KOPT-K1 (cell line): Measurements from ENCODE around the gene TRMT10B.
A peak's percentile ranks its signal among the peaks of the same experiment; 100 is the strongest.

Source experiments
- H3K27ac ChIP-seq: fragments of 200-600 bp; sonication (generic); 2 replicates; pipeline ENCODE4 v1.5.1; 2016; ENCODE audit warnings: antibody characterized with exemption, mild to moderate bottlenecking, low read depth, low read length; ENCODE audit not compliant: poor library complexity, severe bottlenecking
- H3K36me3 ChIP-seq: fragments of 200-600 bp; sonication (generic); 2 replicates; pipeline ENCODE4 v1.5.1; 2017; ENCODE audit warnings: antibody characterized with exemption, mild to moderate bottlenecking, low read length, moderate library complexity; ENCODE audit not compliant: insufficient read depth
- H3K9me3 ChIP-seq: fragments of 200-600 bp; sonication (generic); 2 replicates; pipeline ENCODE4 v1.5.1; 2017; ENCODE audit warnings: antibody characterized with exemption, low read length, mild to moderate bottlenecking; ENCODE audit not compliant: insufficient read depth, poor library complexity, severe bottlenecking

The TRMT10B gene

DNA sequence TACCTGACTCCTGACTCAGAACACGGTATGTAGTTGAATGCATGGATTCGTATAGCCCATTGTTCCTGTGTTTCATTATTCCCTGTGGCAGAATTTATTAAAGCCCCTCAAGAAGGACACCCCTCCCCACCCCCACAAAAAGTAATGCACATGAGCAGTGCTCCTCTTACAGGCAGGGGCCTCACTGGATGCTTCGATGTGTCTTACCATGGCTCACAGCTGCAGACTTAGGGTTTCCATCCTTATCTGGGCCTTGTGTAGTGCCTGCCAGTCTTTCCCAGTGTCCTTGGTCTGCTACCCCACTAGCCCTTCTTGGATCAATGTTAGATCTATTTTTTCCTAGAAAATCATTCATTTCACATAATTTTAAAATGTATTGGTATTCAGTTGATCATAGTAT is 16.4 kb downstream of the TRMT10B start:
- Histone ChIP-seq H3K36me3 (peaks cover 54% of the 10 kb centered on the region), H3K9me3 (no peaks in the 10 kb centered on the region), H3K27ac (no peak overlapping the region)

DNA sequence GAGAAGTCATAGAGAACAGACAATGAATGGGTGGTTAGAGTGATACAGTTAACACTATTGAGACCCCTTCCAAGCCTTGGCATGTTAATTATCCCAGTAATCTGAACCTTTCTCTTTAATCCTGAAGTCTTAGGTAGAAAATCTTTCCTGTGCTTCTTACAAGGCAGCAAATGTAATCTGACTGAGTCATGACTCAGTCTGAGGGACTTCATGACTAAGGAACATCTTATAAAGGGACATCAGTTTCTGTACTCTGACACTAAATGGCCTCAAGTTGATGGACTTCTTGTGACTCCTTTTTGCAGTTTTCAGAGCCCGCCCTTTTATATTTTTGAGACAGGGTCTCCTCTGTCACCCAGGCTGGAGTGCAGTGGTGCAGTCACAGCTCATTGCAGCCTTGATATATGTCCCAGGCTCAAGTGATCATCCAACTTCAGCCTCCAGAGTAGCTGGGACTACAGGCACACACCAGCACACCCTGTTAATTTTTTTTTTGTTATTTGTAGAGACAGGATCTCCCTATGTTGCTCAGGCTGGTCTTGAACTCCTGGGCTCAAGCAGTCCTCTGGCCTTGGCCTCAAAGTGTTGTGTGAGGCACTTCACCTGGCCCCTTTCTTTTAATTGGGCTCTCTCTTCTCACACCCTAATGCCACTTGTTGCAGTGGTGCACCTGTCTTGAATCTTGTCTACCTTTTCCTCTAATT is 21.8 kb downstream of the TRMT10B start:
- Histone ChIP-seq H3K36me3 (peaks cover 95% of the 10 kb centered on the region), H3K9me3 (no peaks in the 10 kb centered on the region), H3K27ac (no peak overlapping the region)

DNA sequence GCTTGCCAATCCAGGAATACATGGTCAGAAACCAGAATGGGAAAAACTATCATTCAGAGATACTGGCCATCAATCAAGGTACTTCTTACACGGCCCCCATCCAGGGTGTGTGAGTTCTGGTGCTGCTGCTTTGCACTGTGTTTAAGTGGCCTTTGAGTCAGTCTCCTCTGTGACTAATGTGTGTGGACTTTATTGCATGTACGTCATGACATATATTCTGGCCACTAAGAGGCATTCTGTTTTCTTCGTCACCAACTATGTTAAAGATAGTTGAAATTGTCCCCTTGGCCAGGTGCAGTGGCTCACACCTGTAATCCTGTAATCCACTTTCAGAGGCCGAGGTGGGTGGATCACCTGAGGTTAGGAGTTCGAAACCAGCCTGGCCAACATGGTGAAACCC is 22.7 kb downstream of the TRMT10B start:
- H3K36me3 ChIP-seq, result peaks cover 98% of the 10 kb centered on the region
- no peak overlapping the region for H3K27ac ChIP-seq
- H3K9me3 ChIP-seq, result no peaks in the 10 kb centered on the region

DNA sequence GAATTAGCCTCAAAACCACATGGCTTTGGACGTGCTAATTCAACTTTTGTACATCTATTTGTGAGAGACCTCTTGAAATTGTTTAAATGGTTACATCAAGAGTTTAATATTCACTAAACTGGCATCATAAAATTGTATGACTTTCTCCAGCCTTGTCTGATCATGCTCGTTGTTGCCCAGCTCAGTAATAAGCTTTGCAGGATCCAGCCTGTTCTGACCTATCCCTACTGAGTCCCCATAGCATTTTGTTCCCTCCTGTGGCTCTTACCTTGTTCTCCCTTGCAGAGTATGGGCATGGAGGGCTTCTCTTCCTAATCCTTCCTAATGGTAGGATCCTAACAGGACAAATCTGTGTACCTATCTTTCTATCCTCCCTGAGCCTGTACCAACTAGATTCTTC is 24.9 kb downstream of the TRMT10B start:
- no peaks in the 10 kb centered on the region for H3K9me3 ChIP-seq
- H3K27ac ChIP-seq, result no peak overlapping the region
- H3K36me3 ChIP-seq, result peaks cover 99% of the 10 kb centered on the region

DNA sequence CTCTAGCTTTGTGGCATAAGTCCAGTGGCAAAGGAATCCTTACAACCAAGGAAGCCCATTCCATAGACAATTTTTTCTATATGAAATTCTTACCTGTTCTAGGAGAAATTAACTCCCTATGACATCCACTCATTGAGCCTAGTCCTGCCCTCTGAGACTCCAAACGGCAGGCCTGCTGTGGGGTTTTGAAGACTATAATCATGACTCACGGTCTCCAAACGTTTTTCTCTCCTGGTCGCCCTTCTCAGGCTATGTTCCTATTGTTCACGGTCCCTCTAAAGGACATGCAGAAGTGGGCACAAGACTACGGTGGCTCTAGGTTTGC is 30.6 kb downstream of the TRMT10B start:
- Histone ChIP-seq H3K9me3 (no peaks in the 10 kb centered on the region), H3K36me3 (peaks cover 43% of the 10 kb centered on the region), H3K27ac (peak overlapping the region; percentile 75)

DNA sequence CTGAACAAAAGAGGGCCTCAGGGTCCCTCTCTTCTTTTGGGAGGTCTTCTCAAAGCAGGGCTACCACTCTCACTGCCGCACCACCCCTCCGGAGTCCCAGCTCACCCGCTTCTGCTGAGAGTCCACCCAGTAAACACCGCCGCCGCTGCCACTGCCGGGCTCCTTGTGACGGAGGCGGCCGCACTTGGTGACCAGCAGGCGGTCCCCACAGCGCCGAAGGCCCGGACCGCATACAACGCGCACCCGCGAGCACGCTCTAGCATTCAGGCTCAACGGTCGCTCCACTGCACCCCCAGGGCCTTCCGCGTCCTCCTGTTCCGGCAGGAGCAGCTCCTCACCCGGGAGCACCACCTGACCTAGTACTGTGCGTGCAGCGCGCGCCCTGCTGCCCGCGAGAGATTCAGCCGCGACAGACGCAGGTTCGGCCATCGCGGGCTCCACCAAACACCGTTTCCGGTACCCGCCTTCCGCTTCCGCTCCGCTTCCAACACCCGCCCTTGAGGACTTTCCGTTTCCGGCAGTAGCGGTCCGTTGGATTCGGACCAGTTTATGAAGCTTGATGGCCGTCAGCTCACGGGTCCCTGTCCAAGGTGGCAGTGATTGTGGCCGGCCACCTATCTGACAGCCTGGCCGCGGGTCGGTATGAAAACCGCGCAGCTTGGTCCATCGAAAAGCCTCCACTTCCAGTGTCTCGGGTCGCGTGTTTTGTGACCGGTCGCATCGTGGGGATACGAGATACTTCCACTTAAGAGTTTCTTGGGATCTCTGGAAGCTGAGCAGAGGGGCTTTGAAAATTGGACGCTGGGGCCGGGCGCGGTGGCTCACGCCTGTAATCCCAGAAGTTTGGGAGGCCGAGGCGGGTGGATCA is 31.2 kb downstream of the TRMT10B start, which contains the start of gene EXOSC3:
TSS of gene EXOSC3 (minus strand) at position 449 of the 868 bp plus-strand sequence. CDS start at position 429, 20 bp downstream.
- H3K27ac ChIP-seq, result peak within 1 kb of the TSS; percentile 75
- peaks cover 37% of the 10 kb centered on the region for H3K36me3 ChIP-seq
- no peaks in the 10 kb centered on the region for H3K9me3 ChIP-seq

DNA sequence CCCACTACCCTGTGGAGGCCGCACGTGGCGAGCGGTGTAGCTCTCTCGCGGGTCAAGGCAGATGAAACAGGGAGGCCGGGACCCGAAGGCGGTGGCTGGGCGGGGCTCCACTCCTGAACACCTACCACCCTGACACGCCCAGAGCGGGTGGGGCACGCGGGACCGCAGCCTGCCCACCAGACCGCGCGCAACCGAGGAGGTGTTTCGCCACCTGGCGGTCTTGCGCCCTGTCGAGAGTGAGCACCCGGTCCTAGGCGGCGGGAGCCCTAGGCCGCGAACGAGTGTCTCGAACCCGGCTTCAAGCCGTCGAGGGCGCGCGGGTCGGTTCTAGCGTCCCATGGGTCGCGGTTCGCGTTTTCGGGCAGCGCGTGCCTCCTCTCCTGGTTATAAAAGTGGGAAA is 33.5 kb downstream of the TRMT10B start:
- peaks cover 15% of the 10 kb centered on the region for H3K36me3 ChIP-seq
- no peak overlapping the region for H3K27ac ChIP-seq
- H3K9me3 ChIP-seq, result no peaks in the 10 kb centered on the region

DNA sequence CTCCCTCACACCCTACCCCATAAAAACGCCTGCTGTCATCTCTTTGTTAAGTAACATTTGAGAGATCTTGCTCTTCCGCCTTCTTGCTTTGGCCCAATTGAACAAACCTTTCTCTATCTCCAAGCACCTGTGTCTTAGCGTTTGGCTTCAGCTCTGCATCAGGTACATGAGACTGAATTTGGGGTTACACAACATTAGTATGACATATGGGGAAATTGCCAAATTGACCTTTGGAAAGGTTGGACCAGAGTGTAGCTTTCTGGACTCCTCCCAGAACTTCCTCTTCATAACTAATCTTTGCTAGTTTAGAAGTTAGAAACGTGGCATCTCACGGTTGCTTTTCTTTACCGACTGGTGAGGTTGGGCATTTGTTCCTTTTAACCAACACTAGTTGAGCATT is 34.7 kb downstream of the TRMT10B start:
- peaks cover 2% of the 10 kb centered on the region for H3K36me3 ChIP-seq
- no peak overlapping the region for H3K27ac ChIP-seq
- H3K9me3 ChIP-seq, result no peaks in the 10 kb centered on the region

DNA sequence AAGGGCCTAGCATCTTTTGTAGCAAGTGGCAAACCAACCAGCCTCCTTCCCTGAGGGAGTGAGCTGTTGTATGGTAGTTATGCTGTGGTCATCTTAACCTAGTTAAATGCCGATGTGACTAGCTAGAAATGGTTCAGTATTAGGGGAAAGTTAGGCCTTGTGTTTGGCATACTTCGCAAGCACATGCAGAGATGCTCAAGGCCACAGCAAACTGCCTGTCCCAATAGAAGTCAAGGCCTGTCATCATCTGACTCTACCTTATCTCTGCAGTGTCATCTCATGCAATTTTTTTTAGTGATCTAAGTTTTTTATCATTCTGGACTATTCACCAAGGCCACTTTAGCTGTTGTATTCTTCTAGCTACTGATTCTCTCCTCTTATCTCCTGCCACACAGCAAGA is 36.5 kb downstream of the TRMT10B start:
- H3K36me3 ChIP-seq, result no peaks in the 10 kb centered on the region
- H3K27ac ChIP-seq, result no peak overlapping the region
- no peaks in the 10 kb centered on the region for H3K9me3 ChIP-seq

DNA sequence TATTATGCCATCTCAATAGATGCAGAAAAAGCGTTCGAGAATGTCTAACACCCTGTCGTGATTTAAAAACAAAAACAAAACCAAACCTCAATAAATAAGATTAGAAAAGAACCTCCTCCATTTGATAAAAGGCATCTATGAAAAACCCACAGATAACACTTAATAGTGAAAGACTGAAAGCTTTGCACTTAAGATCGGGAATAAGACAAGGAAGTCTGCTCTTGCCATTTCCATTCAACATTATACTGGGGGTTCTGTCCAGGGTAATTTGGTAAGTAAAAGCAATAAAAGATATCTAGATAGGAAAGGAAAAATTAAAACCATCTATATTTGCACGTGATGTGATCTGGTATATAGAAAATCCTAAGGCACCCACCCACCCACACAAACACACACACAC is 38.5 kb downstream of the TRMT10B start:
- Histone ChIP-seq H3K36me3 (no peaks in the 10 kb centered on the region), H3K9me3 (no peaks in the 10 kb centered on the region), H3K27ac (no peak overlapping the region)

DNA sequence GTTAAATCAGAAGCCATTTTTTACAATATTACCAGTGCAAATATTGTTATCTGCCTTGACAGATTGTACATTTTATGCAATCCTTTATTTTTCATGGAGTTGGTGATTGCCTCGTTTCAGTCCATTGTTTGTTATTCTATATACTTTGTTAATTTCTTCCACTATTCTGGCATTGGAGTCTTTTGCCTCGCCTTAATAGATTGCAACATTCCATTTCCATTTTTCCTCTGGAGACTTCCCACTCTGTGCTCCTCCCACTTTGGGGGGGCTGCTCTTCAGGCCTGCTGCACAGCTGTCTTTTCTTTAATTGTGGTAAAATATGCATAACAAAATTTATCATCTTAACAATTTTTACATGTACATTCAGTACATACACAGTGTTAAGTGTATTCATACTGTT is 42.6 kb downstream of the TRMT10B start:
- Histone ChIP-seq H3K27ac (no peak overlapping the region), H3K9me3 (no peaks in the 10 kb centered on the region), H3K36me3 (no peaks in the 10 kb centered on the region)

DNA sequence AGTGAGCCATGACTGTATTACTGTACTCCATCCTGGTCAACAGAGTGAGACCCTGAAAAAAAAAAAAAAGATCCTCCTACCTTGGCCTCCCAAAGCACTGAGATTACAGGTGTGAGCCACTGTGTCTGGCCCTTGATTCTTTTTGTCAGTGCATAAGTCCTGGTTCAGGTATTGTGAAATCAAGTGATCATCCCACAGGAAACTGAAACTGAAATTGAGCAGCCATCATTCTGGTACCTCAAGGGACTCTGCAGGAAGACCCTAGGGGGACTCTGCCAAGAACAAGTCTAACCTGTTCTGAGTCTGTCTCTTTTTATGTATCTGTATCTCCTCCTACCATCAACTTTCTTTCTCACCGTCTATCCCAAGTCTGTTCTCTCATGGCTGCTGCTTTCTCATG is 45.1 kb downstream of the TRMT10B start:
- no peaks in the 10 kb centered on the region for H3K9me3 ChIP-seq
- no peaks in the 10 kb centered on the region for H3K36me3 ChIP-seq
- H3K27ac ChIP-seq, result no peak overlapping the region

DNA sequence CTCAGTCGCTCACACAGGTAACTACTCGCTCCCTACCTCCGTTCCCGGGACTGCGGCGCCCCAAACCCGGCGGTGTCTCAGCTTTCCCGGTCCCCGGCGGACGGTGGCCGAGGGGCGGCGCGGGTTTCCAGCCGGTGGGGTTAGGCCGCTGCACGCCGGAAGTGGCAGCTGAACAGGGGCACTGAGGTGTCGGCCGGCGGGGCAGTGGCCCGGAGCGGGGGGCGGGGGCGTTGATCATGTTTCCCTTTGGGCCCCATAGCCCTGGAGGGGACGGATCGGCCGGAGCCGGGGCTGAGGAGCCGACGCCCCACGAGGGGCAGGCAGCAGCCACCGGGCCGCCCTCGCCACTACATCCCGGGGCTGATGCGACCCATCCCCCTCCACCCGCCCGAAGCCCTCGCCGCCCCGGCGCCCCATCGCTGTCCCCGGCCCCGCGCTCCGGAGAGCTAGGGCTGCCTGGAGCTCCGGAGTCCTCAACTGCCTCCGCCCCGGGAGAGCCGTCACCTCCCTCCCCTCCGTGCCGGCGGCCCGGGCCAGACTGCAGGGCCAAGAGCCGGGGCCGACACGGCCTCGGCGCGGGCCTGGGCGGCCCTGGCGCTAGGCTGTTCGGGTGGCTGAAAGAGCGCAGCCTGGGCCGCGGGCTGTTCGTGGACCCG is 47.2 kb downstream of the TRMT10B start, which contains the start of gene DCAF10:
TSS of gene DCAF10 (plus strand) at position 167 of the 656 bp plus-strand sequence. CDS start at position 237, 70 bp downstream.
- H3K27ac ChIP-seq, result peak within 1 kb of the TSS; percentile 74
- H3K36me3 ChIP-seq, result peaks cover 8% of the 10 kb centered on the region; the same call in 1 of the 2 replicates
- H3K9me3 ChIP-seq, result no peaks in the 10 kb centered on the region

DNA sequence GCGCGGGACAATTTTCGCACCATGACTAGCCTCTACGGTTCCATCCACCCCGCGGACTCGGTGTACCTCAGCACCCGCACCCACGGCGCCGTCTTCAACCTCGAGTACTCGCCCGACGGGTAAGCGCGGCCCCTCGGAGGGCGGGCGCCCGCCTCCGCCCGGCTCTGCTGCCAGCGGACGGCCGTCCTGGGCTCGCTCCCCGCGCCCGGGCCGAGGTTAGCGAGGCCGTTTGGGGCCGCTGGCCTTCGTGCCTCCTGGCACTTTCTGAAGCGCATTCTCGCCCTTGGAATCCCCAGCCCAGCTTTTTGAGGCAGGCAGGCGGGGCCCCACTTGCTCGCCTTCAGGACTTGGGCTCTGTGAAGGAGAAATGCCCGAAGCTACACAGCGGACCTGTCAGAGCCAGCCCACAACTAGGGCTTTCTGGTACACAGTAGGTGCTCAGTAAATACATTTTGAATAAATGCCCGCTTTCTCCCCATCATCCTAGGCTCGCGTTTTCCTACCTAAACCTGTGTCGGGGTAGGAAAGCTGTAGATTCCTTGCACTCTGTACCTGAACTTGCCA is 47.8 kb downstream of the TRMT10B start:
- peaks cover 11% of the 10 kb centered on the region for H3K36me3 ChIP-seq
- H3K27ac ChIP-seq, result peak overlapping the region; percentile 74
- H3K9me3 ChIP-seq, result no peaks in the 10 kb centered on the region
